ENCODE measurements around the gene SPDYE3.
"Not testable (repeated sequence)": the region's sequence is repeated elsewhere in the genome, so short reads cannot be mapped to it uniquely, and the experiment has no call there.

Gene SPDYE3

DNA sequence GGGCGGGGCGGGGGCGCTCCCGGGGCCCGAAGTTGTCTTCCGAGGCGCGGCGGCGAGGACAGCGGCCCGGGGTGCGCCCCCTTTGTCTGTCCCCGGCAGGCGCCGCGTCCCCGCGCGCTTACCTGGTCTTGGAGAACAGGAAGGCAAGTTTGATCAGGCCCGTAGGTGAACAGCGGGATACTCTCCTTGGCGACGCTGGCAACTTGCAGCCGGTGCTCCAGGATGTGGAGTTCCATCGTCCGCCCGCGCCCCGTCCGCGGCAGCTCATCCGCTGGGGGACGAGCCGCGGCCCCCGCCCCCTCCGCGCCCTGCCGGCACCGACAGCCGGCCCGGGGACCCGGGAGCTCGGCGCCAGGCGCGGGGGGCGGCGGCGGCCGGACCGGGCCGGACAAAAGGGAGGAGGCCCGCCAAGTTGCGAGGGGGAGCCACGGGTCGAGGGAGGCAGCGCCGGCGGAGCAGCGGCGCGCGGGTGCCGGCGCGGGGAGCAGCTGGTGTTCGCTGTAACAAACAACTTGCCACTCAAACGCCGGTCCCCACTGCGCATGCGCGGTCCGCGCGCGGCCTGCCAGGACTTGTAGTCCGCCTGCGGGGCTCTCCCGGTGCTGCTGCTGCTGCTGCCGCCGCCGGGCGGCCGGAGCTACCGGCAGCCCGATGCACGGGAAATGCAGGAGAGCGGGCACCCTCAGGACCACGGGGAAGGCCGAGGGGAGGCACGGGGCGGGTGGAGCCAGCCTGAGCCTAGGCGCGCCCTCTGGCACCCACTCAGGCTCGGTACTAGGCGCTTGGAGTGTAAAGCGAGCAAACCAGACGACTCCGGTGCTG, 35.6 kb upstream of the SPDYE3 start:
- peak overlapping the region; percentile 74 for H3K4me3 Mint-ChIP-seq
- DNase-seq (ENCODE audit: low spot score): peak; percentile 98
- H3K36me3 Mint-ChIP-seq (ENCODE audit: low read depth): peaks cover 4% of the 10 kb centered on the region
- H3K4me1 Mint-ChIP-seq (ENCODE audit: low read depth): peaks cover 15% of the 10 kb centered on the region
- H3K9me3 Mint-ChIP-seq: no peaks in the 10 kb centered on the region
- no peaks in the 10 kb centered on the region for H3K27me3 Mint-ChIP-seq (ENCODE audit: low read depth)
- peak overlapping the region; percentile 52 for H3K27ac Mint-ChIP-seq

DNA sequence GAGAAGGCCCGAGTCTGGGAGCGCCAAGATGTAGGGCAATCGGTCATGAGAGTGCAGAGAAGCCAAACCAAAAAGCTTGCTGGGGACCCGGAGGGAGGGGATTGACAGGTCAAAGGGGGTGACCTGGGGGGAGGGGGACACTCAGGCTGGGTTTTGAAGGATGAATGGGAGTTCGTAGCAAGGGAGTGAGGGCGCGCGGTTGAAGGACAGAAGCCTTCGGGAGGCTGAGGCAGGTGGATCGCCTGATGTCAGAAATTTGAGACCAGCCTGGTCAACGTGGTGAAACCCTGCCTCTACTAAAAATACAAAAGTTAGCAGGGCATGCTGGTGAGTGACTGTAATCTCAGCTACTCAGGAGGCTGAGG, 35.0 kb upstream of the SPDYE3 start:
- not testable (repeated sequence) for H3K36me3 Mint-ChIP-seq (ENCODE audit: low read depth); H3K9me3 Mint-ChIP-seq; DNase-seq (ENCODE audit: low spot score); H3K27me3 Mint-ChIP-seq (ENCODE audit: low read depth); H3K27ac Mint-ChIP-seq
- H3K4me1 Mint-ChIP-seq (ENCODE audit: low read depth): peaks cover 15% of the 10 kb centered on the region
- H3K4me3 Mint-ChIP-seq: peak overlapping the region; percentile 74

DNA sequence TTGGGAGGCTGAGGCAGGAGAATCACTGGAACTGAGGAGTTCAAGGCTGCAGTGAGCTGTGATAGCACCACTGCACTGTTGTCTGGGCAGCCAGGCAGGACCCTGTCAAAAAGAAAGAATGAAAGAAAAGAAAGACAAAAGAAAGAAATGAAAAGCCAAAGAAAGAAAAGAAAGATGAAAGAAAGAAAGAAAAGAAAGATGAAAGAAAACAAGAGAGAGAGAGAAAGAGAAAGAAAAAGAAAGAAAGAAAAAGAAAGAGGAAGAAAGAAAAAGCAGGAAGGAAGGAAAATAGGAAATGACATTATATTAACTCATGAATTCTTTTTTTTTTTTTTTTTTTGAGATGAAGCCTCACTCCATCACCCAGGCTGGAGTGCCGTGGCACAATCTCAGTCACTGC, 32.4 kb upstream of the SPDYE3 start:
- H3K36me3 Mint-ChIP-seq (ENCODE audit: low read depth): peaks cover 7% of the 10 kb centered on the region

DNA sequence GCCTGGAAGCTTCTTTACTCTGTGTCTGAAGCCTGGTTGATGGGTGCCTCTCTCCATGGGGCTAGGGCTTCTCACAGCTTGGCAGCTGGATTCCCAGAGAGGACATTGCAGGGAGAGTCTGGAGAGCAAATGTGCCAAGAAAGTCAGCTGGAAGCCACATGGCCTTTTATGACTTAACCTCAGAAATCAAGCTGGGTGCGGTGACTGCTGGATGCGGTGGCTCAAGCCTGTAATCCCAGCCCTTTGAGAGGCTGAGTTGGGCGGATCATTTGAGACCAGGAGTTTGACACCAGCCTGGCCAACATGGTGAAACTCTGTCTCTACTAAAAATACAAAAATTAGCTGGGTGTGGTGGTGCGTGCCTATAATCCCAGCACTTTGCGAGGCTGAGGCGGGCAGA, 31.4 kb upstream of the SPDYE3 start:
- H3K4me1 Mint-ChIP-seq (ENCODE audit: low read depth); H3K9me3 Mint-ChIP-seq; H3K27me3 Mint-ChIP-seq (ENCODE audit: low read depth); H3K4me3 Mint-ChIP-seq; DNase-seq (ENCODE audit: low spot score); H3K36me3 Mint-ChIP-seq (ENCODE audit: low read depth); H3K27ac Mint-ChIP-seq: not testable (repeated sequence)

More for the DNA sequence above, 32.4 kb upstream of the SPDYE3 start:
- H3K4me3 Mint-ChIP-seq: no peak overlapping the region
- peak overlapping the region; percentile 3 for H3K27ac Mint-ChIP-seq
- H3K4me1 Mint-ChIP-seq (ENCODE audit: low read depth): peaks cover 15% of the 10 kb centered on the region
- no peaks in the 10 kb centered on the region for H3K9me3 Mint-ChIP-seq
- no peaks in the 10 kb centered on the region for H3K27me3 Mint-ChIP-seq (ENCODE audit: low read depth)
- DNase-seq (ENCODE audit: low spot score): no peak

DNA sequence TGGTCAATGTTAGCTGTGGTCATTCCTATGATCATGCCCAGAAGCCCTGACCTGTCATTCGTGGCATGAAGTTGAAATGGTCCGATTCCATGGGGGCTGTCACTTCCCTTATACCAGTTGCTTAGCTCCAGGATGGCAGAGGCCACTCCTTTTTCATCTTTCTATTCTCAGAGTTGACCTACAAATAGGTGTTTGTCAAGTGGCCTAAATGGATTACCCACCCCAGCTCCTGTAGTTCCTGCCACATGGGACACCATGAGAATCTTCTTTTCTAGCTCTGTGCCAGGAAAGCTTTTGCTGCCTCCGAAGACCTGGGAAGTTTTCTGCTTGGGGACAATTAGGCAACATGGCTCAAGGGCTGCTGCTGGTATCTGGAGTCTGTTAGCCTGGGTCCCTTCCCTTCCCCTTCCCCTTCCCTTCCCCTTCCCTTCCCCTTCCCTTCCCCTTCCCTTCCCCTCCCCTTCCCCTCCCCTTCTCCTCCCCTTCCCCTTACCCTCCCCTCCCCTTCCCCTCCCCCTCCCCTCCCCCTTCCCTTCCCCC, 25.4 kb upstream of the SPDYE3 start:
- not testable (repeated sequence) for H3K9me3 Mint-ChIP-seq; H3K36me3 Mint-ChIP-seq (ENCODE audit: low read depth); H3K27ac Mint-ChIP-seq; DNase-seq (ENCODE audit: low spot score); H3K4me3 Mint-ChIP-seq; H3K4me1 Mint-ChIP-seq (ENCODE audit: low read depth); H3K27me3 Mint-ChIP-seq (ENCODE audit: low read depth)

DNA sequence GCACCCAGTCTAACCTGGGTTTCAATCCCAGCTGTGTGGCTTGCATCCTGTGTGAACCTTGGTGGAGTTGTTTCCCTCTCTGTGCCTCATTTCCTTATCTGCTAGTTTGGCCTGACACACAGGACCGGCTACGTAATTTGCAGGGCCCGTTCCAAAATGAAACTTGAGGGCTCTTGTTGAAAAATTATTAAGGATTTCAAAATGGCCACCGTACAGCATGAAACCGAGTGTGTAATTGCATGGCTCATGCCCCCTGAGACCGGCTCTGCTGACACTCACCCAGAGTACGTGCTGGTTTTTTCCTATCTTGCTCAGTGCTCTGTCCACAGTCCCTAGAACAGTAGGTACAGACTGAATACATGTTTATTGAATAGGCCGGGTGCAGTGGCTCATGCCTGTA, 24.4 kb upstream of the SPDYE3 start:
- H3K27me3 Mint-ChIP-seq (ENCODE audit: low read depth); DNase-seq (ENCODE audit: low spot score); H3K27ac Mint-ChIP-seq; H3K4me3 Mint-ChIP-seq; H3K4me1 Mint-ChIP-seq (ENCODE audit: low read depth); H3K36me3 Mint-ChIP-seq (ENCODE audit: low read depth); H3K9me3 Mint-ChIP-seq: not testable (repeated sequence)

DNA sequence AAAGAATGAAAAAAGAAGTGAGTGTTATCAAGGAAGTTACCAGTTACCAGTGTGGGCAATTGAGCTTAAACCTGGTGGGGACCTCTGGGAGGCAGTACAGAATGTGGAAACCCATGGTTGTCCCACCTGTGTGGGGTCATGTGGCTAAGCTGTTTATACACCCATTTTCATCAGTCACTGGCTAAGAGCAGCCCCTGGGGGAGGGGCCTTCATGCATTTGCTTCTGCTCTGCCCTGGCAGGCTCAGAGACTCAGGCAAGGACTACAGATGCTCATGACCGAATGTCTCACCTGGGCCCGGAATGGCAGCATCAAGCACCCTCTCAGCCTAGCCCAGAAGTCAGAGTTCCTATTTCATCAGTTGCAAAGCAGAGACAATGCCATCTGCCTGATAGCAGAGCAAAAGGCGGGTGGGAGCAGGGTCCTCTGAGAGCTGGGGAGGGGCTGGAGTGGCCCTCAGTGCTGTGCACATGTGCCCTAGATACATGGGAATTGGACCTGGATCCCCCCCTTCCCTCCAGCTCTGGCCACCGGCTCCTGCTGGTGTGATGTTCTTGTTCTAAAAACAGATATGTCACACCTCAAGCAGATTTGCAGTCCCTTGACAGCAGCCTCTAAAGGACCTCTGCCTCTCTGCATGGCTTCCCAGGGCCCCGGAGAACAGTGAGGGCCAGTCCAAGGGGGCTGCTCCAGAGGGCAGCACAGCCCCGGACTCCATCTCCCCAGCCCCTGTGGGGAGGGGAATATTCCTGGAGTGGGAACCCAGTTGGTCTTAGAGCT, 20.1 kb upstream of the SPDYE3 start:
- DNase-seq (ENCODE audit: low spot score); H3K4me3 Mint-ChIP-seq; H3K36me3 Mint-ChIP-seq (ENCODE audit: low read depth); H3K27ac Mint-ChIP-seq; H3K4me1 Mint-ChIP-seq (ENCODE audit: low read depth); H3K27me3 Mint-ChIP-seq (ENCODE audit: low read depth); H3K9me3 Mint-ChIP-seq: not testable (repeated sequence)

DNA sequence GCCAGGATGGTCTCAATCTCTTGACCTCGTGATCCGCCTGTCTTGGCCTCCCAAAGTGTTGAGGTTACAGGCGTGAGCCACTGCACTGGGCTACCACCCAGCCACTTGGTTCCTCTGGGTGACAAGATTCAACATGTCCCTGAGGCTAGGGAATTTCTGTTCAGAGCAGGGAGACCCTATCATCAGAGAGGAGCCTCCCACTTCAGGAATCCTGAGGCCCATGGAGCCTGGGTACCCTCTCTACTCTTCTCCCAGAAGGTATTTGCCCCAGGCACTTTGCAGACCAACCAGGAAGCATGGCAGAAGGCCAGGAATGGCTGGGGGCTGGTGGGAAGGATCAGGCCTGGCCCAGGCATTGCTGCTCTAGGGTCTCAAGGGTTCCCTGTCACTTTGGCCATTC, 19.2 kb upstream of the SPDYE3 start:
- H3K9me3 Mint-ChIP-seq; H3K27me3 Mint-ChIP-seq (ENCODE audit: low read depth); DNase-seq (ENCODE audit: low spot score); H3K27ac Mint-ChIP-seq; H3K4me1 Mint-ChIP-seq (ENCODE audit: low read depth); H3K4me3 Mint-ChIP-seq: not testable (repeated sequence)
- H3K36me3 Mint-ChIP-seq (ENCODE audit: low read depth): peaks cover 11% of the 10 kb centered on the region

DNA sequence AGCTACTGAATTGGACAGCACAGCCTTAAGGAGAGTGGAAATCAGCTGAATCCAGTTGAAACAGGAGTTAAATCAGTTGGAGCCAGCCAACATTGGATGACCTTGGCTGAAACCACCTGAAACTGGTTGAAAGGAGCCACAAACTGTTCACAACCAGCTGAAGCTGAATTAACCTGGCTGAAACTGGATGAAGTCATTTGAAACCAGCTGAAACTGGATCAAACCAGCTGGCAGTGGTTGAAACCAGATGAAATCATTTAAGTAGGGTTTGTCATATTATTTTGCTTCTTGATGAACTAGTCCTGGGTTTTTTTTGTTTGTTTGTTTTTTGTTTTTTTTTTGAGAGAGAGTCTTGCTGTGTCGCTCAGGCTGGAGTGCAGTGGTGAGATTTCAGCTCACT, 15.3 kb upstream of the SPDYE3 start:
- H3K36me3 Mint-ChIP-seq (ENCODE audit: low read depth): peaks cover 11% of the 10 kb centered on the region
- not testable (repeated sequence) for H3K4me3 Mint-ChIP-seq; H3K27me3 Mint-ChIP-seq (ENCODE audit: low read depth); DNase-seq (ENCODE audit: low spot score); H3K4me1 Mint-ChIP-seq (ENCODE audit: low read depth); H3K9me3 Mint-ChIP-seq
- H3K27ac Mint-ChIP-seq: peak overlapping the region; percentile 67

DNA sequence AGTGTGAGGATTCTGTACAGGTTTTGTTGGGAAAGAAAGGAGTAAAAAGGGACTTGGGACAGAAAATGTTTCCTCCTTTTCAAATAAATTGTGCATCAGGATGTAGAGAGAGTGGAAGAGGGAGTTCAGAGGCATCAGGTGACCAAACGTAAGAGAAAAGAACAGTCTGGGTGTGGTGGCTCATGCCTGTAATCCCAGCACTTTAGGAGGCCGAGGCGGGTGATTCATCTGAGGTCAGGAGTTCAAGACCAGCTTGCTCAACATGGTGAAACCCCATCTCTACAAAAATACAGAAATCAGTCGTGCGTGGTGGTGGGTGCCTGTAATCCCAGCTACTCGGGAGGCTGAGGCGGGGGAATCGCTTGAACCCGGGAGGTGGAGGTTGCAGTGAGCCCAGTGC, 12.2 kb upstream of the SPDYE3 start:
- not testable (repeated sequence) for H3K27me3 Mint-ChIP-seq (ENCODE audit: low read depth); DNase-seq (ENCODE audit: low spot score); H3K4me3 Mint-ChIP-seq; H3K27ac Mint-ChIP-seq; H3K9me3 Mint-ChIP-seq; H3K4me1 Mint-ChIP-seq (ENCODE audit: low read depth)
- peaks cover 12% of the 10 kb centered on the region for H3K36me3 Mint-ChIP-seq (ENCODE audit: low read depth)

DNA sequence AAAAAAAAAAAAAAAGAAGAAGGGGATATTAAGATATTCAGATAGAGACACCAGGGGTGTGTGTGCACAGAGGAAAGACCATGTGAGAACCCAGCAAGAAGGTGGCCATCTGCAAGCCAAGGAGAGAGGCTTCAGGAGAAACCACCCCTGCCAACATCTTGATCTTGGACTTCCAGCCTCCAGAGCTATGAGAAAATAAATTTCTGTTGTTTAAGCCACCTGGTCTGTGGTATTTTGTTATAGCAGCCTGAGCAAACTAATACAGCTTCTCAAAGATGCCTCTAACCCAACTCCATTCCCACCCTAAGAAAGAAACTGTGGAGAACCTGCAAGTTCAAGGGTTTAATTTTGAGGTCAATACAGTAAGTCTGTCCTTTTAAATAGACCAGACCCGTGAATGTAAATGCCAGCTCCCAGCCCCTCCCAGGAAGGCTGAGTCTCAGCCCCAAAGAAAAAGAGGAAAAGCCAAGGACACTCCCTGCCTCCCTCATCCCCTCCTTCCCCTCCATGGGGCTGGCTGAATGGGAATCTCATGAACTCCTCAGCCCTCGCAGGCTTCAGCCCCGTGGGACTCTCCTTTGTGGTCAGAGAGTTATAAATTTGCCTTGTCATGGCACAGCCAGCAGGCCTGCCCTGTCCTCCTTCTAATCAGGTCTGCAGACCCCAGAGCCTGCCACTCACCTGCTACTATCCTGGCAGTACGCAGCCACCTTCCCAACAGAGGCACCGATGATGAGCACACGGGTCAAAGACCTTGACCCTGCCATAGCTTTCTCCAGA, 9.5 kb upstream of the SPDYE3 start:
- not testable (repeated sequence) for H3K9me3 Mint-ChIP-seq; DNase-seq (ENCODE audit: low spot score); H3K4me1 Mint-ChIP-seq (ENCODE audit: low read depth); H3K36me3 Mint-ChIP-seq (ENCODE audit: low read depth); H3K27ac Mint-ChIP-seq; H3K27me3 Mint-ChIP-seq (ENCODE audit: low read depth); H3K4me3 Mint-ChIP-seq

DNA sequence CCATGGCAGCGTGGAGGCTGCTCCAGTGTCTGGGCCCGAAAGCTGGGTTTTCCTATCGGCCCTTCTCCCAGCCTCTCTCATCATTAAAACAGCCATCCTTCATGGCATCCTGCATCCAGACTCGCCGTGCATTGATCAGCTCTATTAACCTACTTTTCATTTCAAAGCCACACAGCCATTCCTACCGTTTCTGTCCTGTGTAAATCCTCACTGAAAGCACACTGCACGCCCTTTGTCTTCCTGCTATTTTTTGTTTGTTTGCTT, 8.9 kb upstream of the SPDYE3 start:
- H3K9me3 Mint-ChIP-seq; H3K36me3 Mint-ChIP-seq (ENCODE audit: low read depth); H3K4me1 Mint-ChIP-seq (ENCODE audit: low read depth); H3K27me3 Mint-ChIP-seq (ENCODE audit: low read depth); H3K27ac Mint-ChIP-seq; H3K4me3 Mint-ChIP-seq; DNase-seq (ENCODE audit: low spot score): not testable (repeated sequence)

DNA sequence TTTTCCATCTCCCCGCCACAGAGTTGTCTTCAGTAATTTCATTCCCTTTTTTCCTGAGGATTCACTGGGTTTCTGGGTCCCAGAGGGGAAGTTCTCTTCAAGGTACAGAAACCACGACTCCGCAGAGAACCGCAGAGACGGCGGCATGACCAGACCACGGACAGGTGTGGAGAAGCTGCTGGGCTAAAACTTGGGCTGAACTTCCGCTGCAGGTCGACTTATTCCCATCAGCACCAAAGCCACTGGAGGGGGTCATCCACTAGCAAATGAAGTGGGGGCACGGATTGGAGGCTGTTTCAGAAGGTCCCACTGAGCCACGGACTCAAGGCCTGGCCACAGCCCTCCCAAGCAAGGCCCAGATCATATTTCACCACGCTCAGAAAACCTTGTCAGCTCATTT, 3.0 kb upstream of the SPDYE3 start:
- H3K4me1 Mint-ChIP-seq (ENCODE audit: low read depth); H3K9me3 Mint-ChIP-seq; H3K4me3 Mint-ChIP-seq; H3K27me3 Mint-ChIP-seq (ENCODE audit: low read depth); H3K27ac Mint-ChIP-seq; H3K36me3 Mint-ChIP-seq (ENCODE audit: low read depth); DNase-seq (ENCODE audit: low spot score): not testable (repeated sequence)

DNA sequence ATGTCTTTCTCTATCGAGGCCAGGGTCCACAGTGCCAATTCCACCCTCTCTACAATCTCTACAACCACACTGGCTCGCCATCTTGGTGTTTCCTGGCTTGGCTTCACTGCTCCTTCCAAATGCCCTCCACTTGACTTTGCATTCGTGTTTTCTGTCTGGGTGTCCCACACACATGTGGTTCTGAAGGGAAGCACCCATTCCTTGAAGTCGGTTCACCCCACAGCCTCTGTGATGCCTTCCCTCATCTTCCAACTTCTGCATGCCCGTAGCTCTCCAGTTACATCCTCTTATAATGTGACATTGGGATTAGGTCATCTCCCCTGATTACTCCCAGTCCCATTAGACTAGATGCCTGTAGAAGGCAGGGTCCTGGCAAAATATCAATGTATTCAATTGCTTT, 10.8 kb downstream of the SPDYE3 start:
- not testable (repeated sequence) for H3K27me3 Mint-ChIP-seq (ENCODE audit: low read depth); H3K4me1 Mint-ChIP-seq (ENCODE audit: low read depth); H3K27ac Mint-ChIP-seq; H3K9me3 Mint-ChIP-seq; DNase-seq (ENCODE audit: low spot score)
- Mint-ChIP-seq H3K36me3 (ENCODE audit: low read depth) (peaks cover 14% of the 10 kb centered on the region), H3K4me3 (peak overlapping the region; percentile 67)
